Fibroblast of villous mesenchyme (primary cell): ENCODE data around the gene CCDC15. TPM values are rescaled to one million over a fixed set of nuclear protein-coding genes. Genes with fewer than 3 reads are reported as not detected.
"Not testable (repeated sequence)": the region's sequence is repeated elsewhere in the genome, so short reads cannot be mapped to it uniquely, and the experiment has no call there.

Experiments
- DNase-seq: peaks from one replicate; pipeline ENCODE4 v3.0.0-alpha.2; 2010; ENCODE audit warnings: low read depth
- H3K4me3 ChIP-seq: 2 replicates; pipeline ENCODE4 v1.5.1; 2011; ENCODE audit warnings: low read depth, mild to moderate bottlenecking, low read length
- CTCF ChIP-seq: IDR thresholded peaks from 2 replicates; pipeline ENCODE4 v1.5.1; 2012; ENCODE audit warnings: low read depth, mild to moderate bottlenecking, low read length; ENCODE audit not compliant: insufficient read depth
- total RNA-seq: library from RNA; depleted of rRNA; stranded (reverse); fragments of >200 nt; gene quantifications from 2 replicates; pipeline ENCODE4 v1.2.3, GENCODE V29; 2012

CCDC15 gene
- total RNA-seq, 1 donor, result 3.5 TPM

GRCh38 chr11:125020342-125020741 is 66.3 kb downstream of the CCDC15 start:
- TF ChIP-seq CTCF, result no peak
- H3K4me3 ChIP-seq, result no peak overlapping the region
- DNase-seq, result peak; percentile 10

GRCh38 chr11:125022551-125022950 is 68.5 kb downstream of the CCDC15 start:
- DNase-seq, result no peak
- no peak for TF ChIP-seq CTCF
- no peak overlapping the region for H3K4me3 ChIP-seq

GRCh38 chr11:125025968-125026367 is 72.0 kb downstream of the CCDC15 start:
- no peak for DNase-seq
- H3K4me3 ChIP-seq, result no peak overlapping the region
- TF ChIP-seq CTCF, result no peak

GRCh38 chr11:125029431-125029830 is 75.4 kb downstream of the CCDC15 start:
- DNase-seq, H3K4me3 ChIP-seq: not testable (repeated sequence)

GRCh38 chr11:125036933-125037332 is 82.9 kb downstream of the CCDC15 start:
- peak; percentile 48 for DNase-seq
- no peak for TF ChIP-seq CTCF
- H3K4me3 ChIP-seq, result no peak overlapping the region

GRCh38 chr11:125049164-125049792 is 95.3 kb downstream of the CCDC15 start:
- no peak for DNase-seq
- H3K4me3 ChIP-seq, result no peak overlapping the region
- TF ChIP-seq CTCF, result no peak

- no peak overlapping the region for H3K4me3 ChIP-seq
- TF ChIP-seq CTCF, result no peak
- DNase-seq, result no peak
Observed at GRCh38 chr11:125052047-125052446, 98.0 kb downstream of the CCDC15 start.
